Inflammatory macrophage treated with lipopolysaccharide for 4 hours (primary cell): ENCODE results near the gene ZNFX1.
"Not testable (repeated sequence)": the region's sequence is repeated elsewhere in the genome, so short reads cannot be mapped to it uniquely, and the experiment has no call there.

ENCODE experiments used
- DNase-seq: peaks from one replicate; pipeline ENCODE4 v3.0.0-alpha.2; 2020

ZNFX1 gene

DNA sequence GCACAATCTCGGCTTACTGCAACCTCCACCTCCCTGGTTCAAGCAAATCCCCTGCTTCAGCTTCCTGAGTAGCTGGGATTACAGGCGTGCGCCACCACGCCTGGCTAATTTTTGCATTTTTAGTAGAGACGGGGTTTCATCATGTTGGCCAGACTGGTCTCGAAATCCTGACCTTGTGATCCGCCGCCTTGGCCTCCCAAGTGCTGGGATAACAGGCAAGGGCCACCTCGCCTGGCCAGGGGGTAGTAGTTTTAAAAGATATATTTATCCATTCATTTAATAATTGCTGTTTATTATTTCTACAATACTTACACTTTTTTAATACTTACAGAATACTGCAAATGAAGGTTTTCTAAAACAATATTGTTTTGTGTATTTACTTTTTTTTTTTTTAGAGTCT, 74.1 kb downstream of the ZNFX1 start:
- no peak for DNase-seq

DNA sequence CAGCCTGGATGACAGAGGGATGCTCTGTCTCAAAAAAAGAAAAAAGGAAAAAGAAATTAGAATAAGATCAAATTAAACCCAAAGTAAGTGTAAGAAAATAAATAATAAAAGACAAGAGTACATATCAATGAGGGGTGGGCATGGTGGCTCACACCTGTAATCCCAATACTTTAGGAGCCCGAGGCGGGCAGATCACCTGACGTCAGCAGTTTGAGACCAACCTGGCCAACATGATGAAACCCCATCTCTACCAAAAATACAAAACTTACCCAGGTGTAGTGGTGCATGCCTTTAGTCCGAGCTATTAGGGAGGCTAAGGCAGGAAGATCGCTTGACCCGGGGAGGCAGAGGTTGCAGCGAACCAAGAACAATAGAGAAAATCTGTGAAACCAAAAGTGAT, 74.8 kb downstream of the ZNFX1 start:
- no peak for DNase-seq

DNA sequence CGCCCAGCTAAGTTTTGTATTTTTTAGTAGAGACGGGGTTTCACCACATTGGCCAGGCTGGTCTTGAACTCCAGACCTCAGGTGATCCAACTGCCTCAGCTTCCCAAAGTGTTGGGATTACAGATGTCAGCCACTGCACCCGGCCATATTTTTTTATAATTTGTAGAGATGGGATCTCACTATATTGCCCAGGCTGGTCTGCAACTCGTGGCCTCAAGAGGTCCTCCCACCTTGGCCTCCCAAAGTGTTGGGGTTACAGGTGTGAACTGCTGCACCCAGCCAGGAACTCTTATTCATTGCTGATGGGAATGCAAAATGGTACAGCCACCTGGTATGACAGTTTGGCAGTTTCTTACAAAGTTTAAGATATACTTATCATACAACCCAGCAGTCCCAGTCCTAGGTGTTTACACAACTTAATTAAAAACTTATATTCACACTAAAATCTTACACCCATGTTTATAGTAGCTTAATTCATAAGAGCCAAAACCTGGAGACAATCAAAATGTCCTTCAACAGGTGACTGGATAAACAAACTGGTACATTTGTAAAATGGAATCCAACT, 78.0 kb downstream of the ZNFX1 start:
- DNase-seq, result no peak

DNA sequence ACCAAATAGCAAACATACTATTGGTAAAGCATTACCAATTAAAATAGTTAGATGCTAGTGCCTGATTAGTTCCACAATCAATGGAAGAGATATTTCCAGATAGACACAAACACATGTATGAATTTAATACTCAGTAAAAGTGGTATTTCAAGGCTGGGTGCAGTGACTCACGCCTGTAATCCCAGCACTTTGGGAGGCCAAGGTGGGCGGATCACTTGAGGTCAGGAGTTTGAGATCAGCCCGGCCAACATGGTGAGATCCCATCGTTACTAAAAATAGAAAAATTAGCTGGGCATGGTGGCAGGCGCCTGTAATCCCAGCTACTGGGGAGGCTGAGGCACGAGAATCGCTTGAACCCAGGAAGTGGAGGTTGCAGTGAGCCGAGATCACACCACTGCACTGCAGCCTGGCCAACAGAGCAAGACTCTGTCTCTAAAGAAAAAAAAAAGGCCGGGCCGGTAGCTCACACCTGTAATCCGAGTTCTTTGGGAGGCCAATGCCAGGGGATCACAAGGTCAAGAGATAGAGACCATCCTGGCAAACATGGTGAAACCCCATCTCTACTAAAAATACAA, 84.8 kb downstream of the ZNFX1 start:
- DNase-seq, result not testable (repeated sequence)
